Stimulated activated CD8-positive, alpha-beta memory T cell treated with anti-CD3 and anti-CD28 coated beads, Interleukin-4, amount 100 ng/mL, for 24 hours (primary cell): ENCODE data around the gene RNF41.
"Not testable (repeated sequence)": the region's sequence is repeated elsewhere in the genome, so short reads cannot be mapped to it uniquely, and the experiment has no call there.

ENCODE experiments used
- DNase-seq: peaks from one replicate; pipeline ENCODE4 v3.0.0-alpha.2; 2020; ENCODE audit warnings: low read depth

RNF41 gene

GRCh38 chr12:56221757-56222530, at the start of gene RNF41:
Gene RNF41 (minus strand): TSS chr12:56221922. CDS start chr12:56214047, 7,875 bp downstream.
- DNase-seq: peak; percentile 88

- DNase-seq: no peak
These were observed 49.3 kb upstream of the RNF41 start for GRCh38 chr12:56271031-56271430.

GRCh38 chr12:56267443-56268071, 45.8 kb upstream of the RNF41 start:
- DNase-seq: no peak

GRCh38 chr12:56266693-56267442, 45.1 kb upstream of the RNF41 start, which contains the start of gene COQ10A:
Gene COQ10A (plus strand): TSS chr12:56266942. CDS start chr12:56267119, 177 bp downstream.
- peak; percentile 75 for DNase-seq

GRCh38 chr12:56266068-56266692, 44.5 kb upstream of the RNF41 start:
- DNase-seq: not testable (repeated sequence)

- DNase-seq: not testable (repeated sequence)
These were observed 41.2 kb upstream of the RNF41 start for GRCh38 chr12:56262955-56263354.

- DNase-seq: no peak
These were observed 39.9 kb upstream of the RNF41 start for GRCh38 chr12:56261503-56262232.

GRCh38 chr12:56260921-56261320, 39.2 kb upstream of the RNF41 start:
- DNase-seq: no peak

GRCh38 chr12:56260380-56260779, 38.7 kb upstream of the RNF41 start:
- no peak for DNase-seq

- no peak for DNase-seq
These were observed 37.1 kb upstream of the RNF41 start for GRCh38 chr12:56258820-56259183.

GRCh38 chr12:56258068-56258819, 36.5 kb upstream of the RNF41 start, which contains the start of gene ANKRD52:
Gene ANKRD52 (minus strand): TSS chr12:56258384. CDS start chr12:56258269, 115 bp downstream.
- DNase-seq: peak; percentile 70

- no peak for DNase-seq
These were observed 35.9 kb upstream of the RNF41 start for GRCh38 chr12:56257491-56258067.

GRCh38 chr12:56257071-56257470, 35.3 kb upstream of the RNF41 start:
- no peak for DNase-seq

- DNase-seq: no peak
These were observed 34.7 kb upstream of the RNF41 start for GRCh38 chr12:56256326-56256960.

GRCh38 chr12:56255671-56256070, 33.9 kb upstream of the RNF41 start:
- DNase-seq: no peak

- DNase-seq: no peak
These were observed 31.4 kb upstream of the RNF41 start for GRCh38 chr12:56253091-56253490.

- DNase-seq: no peak
These were observed 30.9 kb upstream of the RNF41 start for GRCh38 chr12:56252649-56253048.

GRCh38 chr12:56248711-56249110, 27.0 kb upstream of the RNF41 start:
- no peak for DNase-seq

GRCh38 chr12:56247923-56248322, 26.2 kb upstream of the RNF41 start:
- DNase-seq: no peak

- DNase-seq: no peak
These were observed 22.8 kb upstream of the RNF41 start for GRCh38 chr12:56244494-56244893.
